K562 (cell line): ENCODE data around the gene BCL2L1. TPM values are rescaled to one million over a fixed set of nuclear protein-coding genes. Genes with fewer than 3 reads are reported as not detected.

Experiments
- DNMT1 ChIP-seq: fragments of 450-650 bp; IDR thresholded peaks from 2 replicates; pipeline ENCODE4 v1.6.1; 2016; ENCODE audit warnings: antibody characterized with exemption, mild to moderate bottlenecking
- HNRNPK ChIP-seq: fragments of 200-400 bp; formaldehyde crosslinking; IDR thresholded peaks from one replicate; pipeline ENCODE4 v1.6.1; 2018; ENCODE audit warnings: mild to moderate bottlenecking, low read depth, low read length; ENCODE audit not compliant: poor library complexity, severe bottlenecking
- JUNB ChIP-seq: fragments of 450-650 bp; formaldehyde crosslinking; conservative IDR thresholded peaks from 2 replicates; pipeline ENCODE4 v1.4.0; 2020; ENCODE audit warnings: mild to moderate bottlenecking
- KAT7 ChIP-seq: sonication (generic); formaldehyde crosslinking; IDR thresholded peaks from 2 replicates; pipeline ENCODE4 v1.8.0; 2022; ENCODE audit warnings: missing genetic modification reagents, mild to moderate bottlenecking, borderline replicate concordance
- RBM22 ChIP-seq: fragments of 200-400 bp; formaldehyde crosslinking; IDR thresholded peaks from 2 replicates; pipeline ENCODE4 v1.6.1; 2018; ENCODE audit warnings: low read length, low read depth; ENCODE audit not compliant: poor library complexity, severe bottlenecking
- SMAD4 ChIP-seq: fragments of 250-450 bp; sonication (Bioruptor Pico); conservative IDR thresholded peaks from 2 replicates; pipeline ENCODE4 v1.8.0; 2021; ENCODE audit warnings: inconsistent platforms, mild to moderate bottlenecking, moderate library complexity
- polyA plus RNA-seq, 8 experiments: library from polyadenylated mRNA; depleted of rRNA in 4 of 8; stranded (reverse) in 5 of 8; unstranded in 3 of 8; fragments of >200 nt; fragmentation: Nextera tagmentation in 2 of 8; fragmentation: Illumina TruSeq in 1 of 8; extraction: Ambion mirVana in 2 of 8; extraction: Trizol in 1 of 8; gene quantifications; 2 replicates each; pipeline versions ENCODE4 v1.2.1 to v1.2.3, GENCODE V29; 2011 to 2014; ENCODE audit warnings: inconsistent platforms in 1 of 8, missing spikeins in 1 of 8
- total RNA-seq, 7 experiments: library from RNA; depleted of rRNA in 6 of 7; stranded (reverse); fragments of >200 nt in 6 of 7; fragmentation: Illumina TruSeq in 2 of 7; extraction: Trizol in 2 of 7; gene quantifications; 2 replicates each; pipeline versions ENCODE4 v1.2.1 to v1.2.3, GENCODE V29; 2011 to 2021; ENCODE audit warnings: low replicate concordance in 1 of 7
- TF ChIP-seq, protein P1 (sequence below): fragments of 450-650 bp; IDR thresholded peaks from 2 replicates; pipeline ENCODE4 v1.6.1; 2017; ENCODE audit warnings: antibody characterized with exemption, mild to moderate bottlenecking
- TF ChIP-seq, protein P2 (sequence below): fragments of 450-650 bp; conservative IDR thresholded peaks from 2 replicates; pipeline ENCODE4 v1.6.1; 2016; ENCODE audit warnings: missing genetic modification characterization, low read depth, mild to moderate bottlenecking, control low read depth, missing compliant biosample characterization
- TF ChIP-seq, protein P3 (sequence below), 2 experiments: fragments of 450-650 bp; IDR thresholded peaks; 2 replicates each; pipeline ENCODE4 v1.6.1; 2016; ENCODE audit warnings: mild to moderate bottlenecking in 2 of 2, borderline replicate concordance in 1 of 2, low read depth in 1 of 2, moderate library complexity in 1 of 2

Gene BCL2L1
- total and polyA plus RNA-seq, 9 of the 15 experiments (the other 6 are each of a cell fraction or from before 2014, with no cell fraction given) = 3.3 to 182 (median 120) TPM

DNA sequence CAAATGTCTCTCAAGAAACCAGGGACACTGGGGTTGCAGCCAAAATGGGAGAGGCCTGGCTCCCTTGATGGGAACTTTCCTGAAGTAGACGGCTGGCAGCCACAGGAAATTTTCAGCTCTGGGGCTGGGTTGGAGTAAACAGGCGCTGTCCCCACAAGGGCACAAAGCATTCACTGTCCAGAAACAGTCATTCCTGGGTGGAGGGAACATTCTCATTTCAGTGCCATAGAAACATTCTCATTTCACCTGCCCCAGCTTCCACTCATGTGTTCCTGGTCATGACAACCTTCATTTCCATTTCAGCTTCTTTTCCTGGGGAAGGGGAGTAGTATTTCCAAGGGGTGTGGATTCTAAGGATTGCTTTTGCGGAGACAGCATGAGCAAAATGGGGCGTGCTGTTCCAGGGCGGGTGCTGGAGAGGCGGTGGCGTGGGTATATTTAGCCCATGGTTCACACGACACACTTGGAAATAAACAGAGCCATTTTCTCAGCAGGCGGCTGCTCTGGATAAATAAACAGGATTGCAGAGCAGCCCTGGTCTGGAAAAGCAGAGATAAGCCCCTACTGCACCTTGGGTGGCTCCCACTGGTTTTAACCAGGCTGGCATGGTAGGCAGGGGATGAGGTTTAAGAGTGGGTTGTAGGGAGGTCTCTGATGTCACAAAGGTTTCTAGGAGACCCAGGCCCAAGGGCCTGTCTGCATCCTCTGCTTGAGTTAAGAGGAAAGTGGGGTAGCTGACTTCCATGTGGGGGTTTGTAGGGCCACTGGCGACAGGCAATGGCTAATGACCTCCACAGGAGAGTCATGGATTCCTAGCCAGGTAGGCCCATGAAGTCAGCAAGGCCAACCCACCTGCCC, 52.1 kb downstream of the BCL2L1 start (continued):
- TF ChIP-seq, protein P1, sequence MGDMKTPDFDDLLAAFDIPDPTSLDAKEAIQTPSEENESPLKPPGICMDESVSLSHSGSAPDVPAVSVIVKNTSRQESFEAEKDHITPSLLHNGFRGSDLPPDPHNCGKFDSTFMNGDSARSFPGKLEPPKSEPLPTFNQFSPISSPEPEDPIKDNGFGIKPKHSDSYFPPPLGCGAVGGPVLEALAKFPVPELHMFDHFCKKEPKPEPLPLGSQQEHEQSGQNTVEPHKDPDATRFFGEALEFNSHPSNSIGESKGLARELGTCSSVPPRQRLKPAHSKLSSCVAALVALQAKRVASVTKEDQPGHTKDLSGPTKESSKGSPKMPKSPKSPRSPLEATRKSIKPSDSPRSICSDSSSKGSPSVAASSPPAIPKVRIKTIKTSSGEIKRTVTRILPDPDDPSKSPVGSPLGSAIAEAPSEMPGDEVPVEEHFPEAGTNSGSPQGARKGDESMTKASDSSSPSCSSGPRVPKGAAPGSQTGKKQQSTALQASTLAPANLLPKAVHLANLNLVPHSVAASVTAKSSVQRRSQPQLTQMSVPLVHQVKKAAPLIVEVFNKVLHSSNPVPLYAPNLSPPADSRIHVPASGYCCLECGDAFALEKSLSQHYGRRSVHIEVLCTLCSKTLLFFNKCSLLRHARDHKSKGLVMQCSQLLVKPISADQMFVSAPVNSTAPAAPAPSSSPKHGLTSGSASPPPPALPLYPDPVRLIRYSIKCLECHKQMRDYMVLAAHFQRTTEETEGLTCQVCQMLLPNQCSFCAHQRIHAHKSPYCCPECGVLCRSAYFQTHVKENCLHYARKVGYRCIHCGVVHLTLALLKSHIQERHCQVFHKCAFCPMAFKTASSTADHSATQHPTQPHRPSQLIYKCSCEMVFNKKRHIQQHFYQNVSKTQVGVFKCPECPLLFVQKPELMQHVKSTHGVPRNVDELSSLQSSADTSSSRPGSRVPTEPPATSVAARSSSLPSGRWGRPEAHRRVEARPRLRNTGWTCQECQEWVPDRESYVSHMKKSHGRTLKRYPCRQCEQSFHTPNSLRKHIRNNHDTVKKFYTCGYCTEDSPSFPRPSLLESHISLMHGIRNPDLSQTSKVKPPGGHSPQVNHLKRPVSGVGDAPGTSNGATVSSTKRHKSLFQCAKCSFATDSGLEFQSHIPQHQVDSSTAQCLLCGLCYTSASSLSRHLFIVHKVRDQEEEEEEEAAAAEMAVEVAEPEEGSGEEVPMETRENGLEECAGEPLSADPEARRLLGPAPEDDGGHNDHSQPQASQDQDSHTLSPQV = peak; percentile 90
- TF ChIP-seq KAT7 (CRISPR knock-in tag) (0 out of 2 replicates have a peak, but pooled peaks have one; percentile 65), SMAD4 (CRISPR knock-in tag) (peak; percentile 78), JUNB (CRISPR knock-in tag) (no peak), DNMT1 (no peak), HNRNPK (no peak), RBM22 (no peak)
- TF ChIP-seq, protein P2, sequence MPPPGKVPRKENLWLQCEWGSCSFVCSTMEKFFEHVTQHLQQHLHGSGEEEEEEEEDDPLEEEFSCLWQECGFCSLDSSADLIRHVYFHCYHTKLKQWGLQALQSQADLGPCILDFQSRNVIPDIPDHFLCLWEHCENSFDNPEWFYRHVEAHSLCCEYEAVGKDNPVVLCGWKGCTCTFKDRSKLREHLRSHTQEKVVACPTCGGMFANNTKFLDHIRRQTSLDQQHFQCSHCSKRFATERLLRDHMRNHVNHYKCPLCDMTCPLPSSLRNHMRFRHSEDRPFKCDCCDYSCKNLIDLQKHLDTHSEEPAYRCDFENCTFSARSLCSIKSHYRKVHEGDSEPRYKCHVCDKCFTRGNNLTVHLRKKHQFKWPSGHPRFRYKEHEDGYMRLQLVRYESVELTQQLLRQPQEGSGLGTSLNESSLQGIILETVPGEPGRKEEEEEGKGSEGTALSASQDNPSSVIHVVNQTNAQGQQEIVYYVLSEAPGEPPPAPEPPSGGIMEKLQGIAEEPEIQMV (tag) = no peak
- TF ChIP-seq, protein P3, sequence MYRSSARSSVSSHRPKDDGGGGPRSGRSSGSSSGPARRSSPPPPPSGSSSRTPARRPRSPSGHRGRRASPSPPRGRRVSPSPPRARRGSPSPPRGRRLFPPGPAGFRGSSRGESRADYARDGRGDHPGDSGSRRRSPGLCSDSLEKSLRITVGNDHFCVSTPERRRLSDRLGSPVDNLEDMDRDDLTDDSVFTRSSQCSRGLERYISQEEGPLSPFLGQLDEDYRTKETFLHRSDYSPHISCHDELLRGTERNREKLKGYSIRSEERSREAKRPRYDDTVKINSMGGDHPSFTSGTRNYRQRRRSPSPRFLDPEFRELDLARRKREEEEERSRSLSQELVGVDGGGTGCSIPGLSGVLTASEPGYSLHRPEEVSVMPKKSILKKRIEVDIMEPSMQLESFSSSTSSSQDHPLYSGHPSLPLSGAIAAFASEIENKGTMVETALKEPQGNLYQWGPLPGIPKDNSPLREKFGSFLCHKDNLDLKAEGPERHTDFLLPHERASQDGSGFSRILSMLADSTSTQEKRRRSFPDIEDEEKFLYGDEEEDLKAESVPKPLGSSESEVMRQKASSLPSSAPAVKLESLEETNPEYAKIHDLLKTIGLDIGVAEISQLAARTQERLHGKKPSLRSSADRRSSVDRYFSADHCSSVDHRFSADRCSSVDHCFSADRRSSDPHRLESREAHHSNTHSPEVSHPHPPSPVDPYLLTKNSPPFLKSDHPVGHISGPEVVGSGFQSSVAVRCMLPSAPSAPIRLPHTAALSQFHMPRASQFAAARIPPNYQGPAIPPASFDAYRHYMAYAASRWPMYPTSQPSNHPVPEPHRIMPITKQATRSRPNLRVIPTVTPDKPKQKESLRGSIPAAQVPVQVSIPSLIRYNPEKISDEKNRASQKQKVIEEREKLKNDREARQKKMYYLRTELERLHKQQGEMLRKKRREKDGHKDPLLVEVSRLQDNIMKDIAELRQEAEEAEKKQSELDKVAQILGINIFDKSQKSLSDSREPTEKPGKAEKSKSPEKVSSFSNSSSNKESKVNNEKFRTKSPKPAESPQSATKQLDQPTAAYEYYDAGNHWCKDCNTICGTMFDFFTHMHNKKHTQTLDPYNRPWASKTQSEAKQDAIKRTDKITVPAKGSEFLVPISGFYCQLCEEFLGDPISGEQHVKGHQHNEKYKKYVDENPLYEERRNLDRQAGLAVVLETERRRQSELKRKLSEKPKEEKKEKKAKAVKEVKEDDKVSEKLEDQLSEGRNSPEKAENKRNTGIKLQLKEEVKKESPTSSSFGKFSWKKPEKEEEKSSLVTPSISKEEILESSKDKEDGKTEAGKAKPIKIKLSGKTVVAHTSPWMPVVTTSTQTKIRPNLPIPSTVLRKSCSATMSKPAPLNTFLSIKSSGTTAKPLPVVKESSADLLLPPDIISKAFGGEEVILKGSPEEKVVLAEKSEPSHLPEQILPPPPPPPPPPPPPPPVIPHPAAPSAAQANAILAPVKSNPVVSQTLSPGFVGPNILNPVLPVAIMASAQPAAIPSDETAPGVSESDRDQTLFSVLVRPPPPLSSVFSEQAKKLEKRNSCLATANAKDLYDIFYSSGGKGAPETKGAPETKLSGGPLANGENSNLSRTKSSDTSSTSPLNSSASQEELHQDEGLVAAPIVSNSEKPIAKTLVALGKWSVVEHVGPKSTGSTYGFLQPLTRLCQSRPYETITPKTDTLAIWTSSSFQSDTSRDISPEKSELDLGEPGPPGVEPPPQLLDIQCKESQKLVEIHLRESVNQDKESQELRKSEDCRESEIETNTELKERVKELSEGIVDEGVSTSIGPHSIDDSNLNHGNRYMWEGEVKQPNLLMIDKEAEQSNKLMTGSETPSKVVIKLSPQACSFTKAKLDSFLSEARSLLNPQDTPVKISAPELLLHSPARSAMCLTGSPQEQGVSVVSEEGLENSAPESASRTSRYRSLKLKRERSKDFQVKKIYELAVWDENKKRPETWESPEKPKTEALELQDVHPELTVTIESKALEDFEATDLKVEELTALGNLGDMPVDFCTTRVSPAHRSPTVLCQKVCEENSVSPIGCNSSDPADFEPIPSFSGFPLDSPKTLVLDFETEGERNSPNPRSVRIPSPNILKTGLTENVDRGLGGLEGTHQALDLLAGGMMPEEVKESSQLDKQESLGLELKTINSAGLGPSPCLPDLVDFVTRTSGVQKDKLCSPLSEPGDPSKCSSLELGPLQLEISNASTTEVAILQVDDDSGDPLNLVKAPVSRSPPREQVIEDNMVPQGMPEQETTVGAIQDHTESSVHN (IDR thresholded peaks at IDR 0.05; ENCODE audit: borderline replicate concordance in 1 of 2, low read depth in 1 of 2) = no peak
